ENCODE measurements around the gene CIB4.

Gene CIB4

GRCh38 chr2:26590980-26591618 lies 50.1 kb downstream of the CIB4 start:
- H3K4me3 ChIP-seq (replicated peaks; ENCODE audit: low read depth, low read length): no peak overlapping the region
- no peak for DNase-seq (ENCODE audit: low read depth)
- TF ChIP-seq CTCF (IDR thresholded peaks at IDR 0.05; ENCODE audit: low read length, missing control alignments): no peak

GRCh38 chr2:26590508-26590907 lies 50.7 kb downstream of the CIB4 start:
- no peak for DNase-seq (ENCODE audit: low read depth)
- no peak overlapping the region for H3K4me3 ChIP-seq (replicated peaks; ENCODE audit: low read depth, low read length)
- no peak for TF ChIP-seq CTCF (IDR thresholded peaks at IDR 0.05; ENCODE audit: low read length, missing control alignments)

GRCh38 chr2:26588576-26588975 lies 52.6 kb downstream of the CIB4 start:
- no peak for DNase-seq (ENCODE audit: low read depth)
- no peak for TF ChIP-seq CTCF (IDR thresholded peaks at IDR 0.05; ENCODE audit: low read length, missing control alignments)
- no peak overlapping the region for H3K4me3 ChIP-seq (replicated peaks; ENCODE audit: low read depth, low read length)

GRCh38 chr2:26587994-26588393 lies 53.2 kb downstream of the CIB4 start:
- no peak overlapping the region for H3K4me3 ChIP-seq (replicated peaks; ENCODE audit: low read depth, low read length)
- TF ChIP-seq CTCF (IDR thresholded peaks at IDR 0.05; ENCODE audit: low read length, missing control alignments): no peak
- DNase-seq (ENCODE audit: low read depth): no peak

GRCh38 chr2:26585966-26586365 lies 55.2 kb downstream of the CIB4 start:
- no peak overlapping the region for H3K4me3 ChIP-seq (replicated peaks; ENCODE audit: low read depth, low read length)
- DNase-seq (ENCODE audit: low read depth): no peak
- no peak for TF ChIP-seq CTCF (IDR thresholded peaks at IDR 0.05; ENCODE audit: low read length, missing control alignments)

GRCh38 chr2:26585100-26585499 lies 56.1 kb downstream of the CIB4 start:
- TF ChIP-seq CTCF (IDR thresholded peaks at IDR 0.05; ENCODE audit: low read length, missing control alignments): no peak
- no peak overlapping the region for H3K4me3 ChIP-seq (replicated peaks; ENCODE audit: low read depth, low read length)
- no peak for DNase-seq (ENCODE audit: low read depth)

GRCh38 chr2:26584656-26585055 lies 56.5 kb downstream of the CIB4 start:
- TF ChIP-seq CTCF (IDR thresholded peaks at IDR 0.05; ENCODE audit: low read length, missing control alignments): no peak
- H3K4me3 ChIP-seq (replicated peaks; ENCODE audit: low read depth, low read length): no peak overlapping the region
- DNase-seq (ENCODE audit: low read depth): no peak

Data from fibroblast of pulmonary artery (primary cell).